ENCODE results near the gene BLM.

- TF ChIP-seq CTCF (IDR thresholded peaks at IDR 0.05) (no peak), POLR2A (IDR thresholded peaks at IDR 0.05) (no peak), POLR2AphosphoS5 (IDR thresholded peaks at IDR 0.05) (no peak)
Observed at GRCh38 chr15:90822204-90822955, 105.2 kb downstream of the BLM start.

Measured in breast epithelium (tissue), 3 donors.